HepG2 (cell line): Measurements from ENCODE around the gene MARCHF9. TPM values are rescaled to one million over a fixed set of nuclear protein-coding genes. Genes with fewer than 3 reads are reported as not detected.

ENCODE experiments used
- AGO1 ChIP-seq: fragments of 200-400 bp; formaldehyde crosslinking; IDR thresholded peaks from 2 replicates; pipeline ENCODE4 v1.6.1; 2017; ENCODE audit warnings: mild to moderate bottlenecking, low read depth, low read length, moderate library complexity; ENCODE audit not compliant: poor library complexity, severe bottlenecking
- CCDC6 ChIP-seq: sonication (generic); formaldehyde crosslinking; IDR thresholded peaks from 2 replicates; pipeline ENCODE4 v1.8.1; 2022; ENCODE audit warnings: mild to moderate bottlenecking, missing genetic modification reagents, moderate library complexity
- EEA1 ChIP-seq: sonication (generic); formaldehyde crosslinking; IDR thresholded peaks from 2 replicates; pipeline ENCODE4 v1.5.1; 2020; ENCODE audit warnings: mild to moderate bottlenecking, missing genetic modification reagents, borderline replicate concordance
- FOSL1 ChIP-seq: sonication (generic); formaldehyde crosslinking; IDR thresholded peaks from 2 replicates; pipeline ENCODE4 v1.9.0; 2021; ENCODE audit warnings: missing genetic modification reagents, borderline replicate concordance
- HOXA3 ChIP-seq: sonication (generic); formaldehyde crosslinking; IDR thresholded peaks from 2 replicates; pipeline ENCODE4 v1.5.0; 2020; ENCODE audit warnings: missing genetic modification reagents
- HOXA9 ChIP-seq: sonication (generic); formaldehyde crosslinking; IDR thresholded peaks from 2 replicates; pipeline ENCODE4 v1.8.1; 2022; ENCODE audit warnings: missing genetic modification reagents, mild to moderate bottlenecking, moderate library complexity, borderline replicate concordance
- HOXD1 ChIP-seq: sonication (generic); formaldehyde crosslinking; IDR thresholded peaks from 2 replicates; pipeline ENCODE4 v1.5.0; 2020; ENCODE audit warnings: missing genetic modification reagents
- MAFG ChIP-seq: sonication (generic); formaldehyde crosslinking; IDR thresholded peaks from 2 replicates; pipeline ENCODE4 v1.5.1; 2020; ENCODE audit warnings: mild to moderate bottlenecking, missing genetic modification reagents
- NCOR1 ChIP-seq: fragments of 200-600 bp; sonication (generic); IDR thresholded peaks from 2 replicates; pipeline ENCODE4 v1.7.0; 2017; ENCODE audit warnings: antibody characterized with exemption, low read length, borderline replicate concordance
- PAWR ChIP-seq: sonication (generic); formaldehyde crosslinking; IDR thresholded peaks from 2 replicates; pipeline ENCODE4 v1.4.0; 2020; ENCODE audit warnings: missing genetic modification reagents, mild to moderate bottlenecking, borderline replicate concordance
- RORA ChIP-seq: sonication (generic); formaldehyde crosslinking; IDR thresholded peaks from 2 replicates; pipeline ENCODE4 v1.5.0; 2020; ENCODE audit warnings: mild to moderate bottlenecking, missing genetic modification reagents, moderate library complexity
- SAFB2 ChIP-seq: sonication (generic); formaldehyde crosslinking; IDR thresholded peaks from 2 replicates; pipeline ENCODE4 v1.5.1; 2020; ENCODE audit warnings: missing genetic modification reagents, low read depth, mild to moderate bottlenecking, borderline replicate concordance
- SMARCC2 ChIP-seq: fragments of 450-650 bp; IDR thresholded peaks from 2 replicates; pipeline ENCODE4 v1.6.1; 2017; ENCODE audit warnings: antibody characterized with exemption, mild to moderate bottlenecking
- SOX5 ChIP-seq: IDR thresholded peaks from 2 replicates; pipeline ENCODE4 v1.6.1; 2016; ENCODE audit warnings: borderline replicate concordance
- STAG1 ChIP-seq: sonication (generic); formaldehyde crosslinking; IDR thresholded peaks from 2 replicates; pipeline ENCODE4 v1.4.0; 2020; ENCODE audit warnings: missing genetic modification reagents
- TAF15 ChIP-seq: fragments of 200-400 bp; formaldehyde crosslinking; IDR thresholded peaks from one replicate; pipeline ENCODE4 v1.6.1; 2018; ENCODE audit warnings: mild to moderate bottlenecking, low read depth, low read length; ENCODE audit not compliant: poor library complexity, severe bottlenecking
- TEAD2 ChIP-seq: sonication (generic); formaldehyde crosslinking; IDR thresholded peaks from 2 replicates; pipeline ENCODE4 v1.9.0; 2021; ENCODE audit warnings: missing genetic modification reagents
- ZBTB1 ChIP-seq: sonication (generic); formaldehyde crosslinking; IDR thresholded peaks from 2 replicates; pipeline ENCODE4 v1.4.0; 2020; ENCODE audit warnings: missing genetic modification reagents, borderline replicate concordance
- ZC3H4 ChIP-seq: sonication (generic); formaldehyde crosslinking; IDR thresholded peaks from 2 replicates; pipeline ENCODE4 v1.4.0; 2020; ENCODE audit warnings: missing genetic modification reagents, borderline replicate concordance
- ZFP36L1 ChIP-seq: sonication (generic); formaldehyde crosslinking; IDR thresholded peaks from 2 replicates; pipeline ENCODE4 v1.8.0; 2022; ENCODE audit warnings: mild to moderate bottlenecking, missing genetic modification reagents, moderate library complexity
- ZFP41 ChIP-seq: sonication (generic); formaldehyde crosslinking; IDR thresholded peaks from 2 replicates; pipeline ENCODE4 v1.4.0; 2020; ENCODE audit warnings: mild to moderate bottlenecking, missing genetic modification reagents, borderline replicate concordance
- ZNF20 ChIP-seq: sonication (generic); formaldehyde crosslinking; IDR thresholded peaks from 2 replicates; pipeline ENCODE4 v1.4.0; 2020; ENCODE audit warnings: mild to moderate bottlenecking, moderate library complexity, missing genetic modification reagents
- ZNF292 ChIP-seq: sonication (generic); formaldehyde crosslinking; IDR thresholded peaks from 2 replicates; pipeline ENCODE4 v1.8.1; 2022; ENCODE audit warnings: mild to moderate bottlenecking, low read depth, missing genetic modification reagents, borderline replicate concordance
- polyA plus RNA-seq, 8 experiments: library from polyadenylated mRNA; depleted of rRNA in 3 of 8; stranded (reverse) in 7 of 8; unstranded in 1 of 8; fragments of >200 nt; fragmentation: Illumina TruSeq in 4 of 8; extraction: Trizol in 4 of 8; gene quantifications; 2 replicates each; pipeline versions ENCODE4 v1.2.1 to v1.2.3, GENCODE V29; 2011 to 2016; ENCODE audit warnings: low read depth in 4 of 8, missing spikeins in 1 of 8, mixed read lengths in 1 of 8; ENCODE audit not compliant: insufficient read depth in 1 of 8
- total RNA-seq, 5 experiments: library from RNA; depleted of rRNA; stranded (reverse); fragments of >200 nt; fragmentation: Illumina TruSeq; extraction: Trizol; gene quantifications; 2 replicates each; pipeline ENCODE4 v1.2.3, GENCODE V29; 2016; ENCODE audit warnings: low read depth in 1 of 5
- TF ChIP-seq, protein P1 (sequence below): sonication (generic); formaldehyde crosslinking; IDR thresholded peaks from 2 replicates; pipeline ENCODE4 v1.4.0; 2020; ENCODE audit warnings: mild to moderate bottlenecking, missing genetic modification reagents
- TF ChIP-seq, protein P2 (sequence below): sonication (generic); formaldehyde crosslinking; IDR thresholded peaks from 2 replicates; pipeline ENCODE4 v1.8.1; 2022; ENCODE audit warnings: low read depth, mild to moderate bottlenecking, missing genetic modification reagents
- TF ChIP-seq, protein P3 (sequence below): sonication (generic); formaldehyde crosslinking; IDR thresholded peaks from 2 replicates; pipeline ENCODE4 v1.5.0; 2020; ENCODE audit warnings: missing genetic modification reagents, mild to moderate bottlenecking, borderline replicate concordance

MARCHF9 gene
- total and polyA plus RNA-seq, 2 of the 13 experiments (the other 11 are each of a cell fraction or from before 2014, with no cell fraction given) = 5.7 to 9.6 TPM

DNA sequence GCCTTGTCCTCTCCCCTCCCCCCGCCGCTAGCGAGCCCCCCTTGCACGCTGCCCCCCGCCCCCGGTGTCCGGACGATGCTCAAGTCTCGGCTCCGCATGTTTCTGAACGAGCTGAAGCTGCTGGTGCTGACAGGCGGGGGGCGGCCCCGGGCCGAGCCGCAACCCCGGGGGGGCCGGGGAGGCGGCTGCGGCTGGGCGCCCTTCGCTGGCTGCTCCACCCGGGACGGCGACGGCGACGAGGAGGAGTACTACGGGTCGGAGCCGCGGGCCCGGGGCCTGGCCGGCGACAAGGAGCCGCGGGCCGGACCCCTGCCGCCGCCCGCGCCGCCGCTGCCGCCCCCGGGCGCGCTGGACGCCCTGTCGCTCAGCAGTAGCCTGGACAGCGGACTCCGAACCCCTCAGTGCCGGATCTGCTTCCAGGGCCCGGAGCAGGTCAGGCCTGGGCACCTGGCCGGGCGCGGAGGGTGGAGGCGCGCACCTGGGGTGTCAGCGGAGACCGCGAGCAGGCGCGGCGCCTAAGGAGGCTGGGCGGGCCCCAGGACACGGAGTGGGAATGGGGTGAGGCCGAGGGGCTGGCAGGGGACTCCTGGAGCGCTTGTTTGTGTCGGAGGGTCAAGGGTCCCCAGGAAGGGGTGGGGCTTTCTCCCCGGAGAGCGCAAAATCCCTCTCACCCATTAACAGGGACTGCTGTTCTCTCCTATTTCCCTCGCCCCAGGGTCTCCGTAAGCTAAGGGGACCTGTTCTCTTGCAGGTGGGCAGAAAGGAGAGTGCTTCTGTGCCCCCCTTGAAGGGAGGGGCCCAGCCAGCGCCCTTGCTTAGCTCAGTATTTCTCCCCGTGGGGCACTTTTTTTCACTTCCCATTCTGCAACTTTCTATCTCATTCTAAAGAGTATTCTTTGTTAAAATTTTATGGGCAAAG is 810 bp downstream of the MARCHF9 start (continued):
- TF ChIP-seq, protein P1, sequence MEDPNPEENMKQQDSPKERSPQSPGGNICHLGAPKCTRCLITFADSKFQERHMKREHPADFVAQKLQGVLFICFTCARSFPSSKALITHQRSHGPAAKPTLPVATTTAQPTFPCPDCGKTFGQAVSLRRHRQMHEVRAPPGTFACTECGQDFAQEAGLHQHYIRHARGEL = no peak
- TF ChIP-seq TAF15 = no peak
- TF ChIP-seq EEA1 (CRISPR knock-in tag) = 0 out of 2 replicates have a peak, but pooled peaks have one; percentile 49
- no peak for TF ChIP-seq PAWR (CRISPR knock-in tag)
- no peak for TF ChIP-seq CCDC6 (CRISPR knock-in tag)
- TF ChIP-seq ZNF292 (CRISPR knock-in tag) = no peak
- TF ChIP-seq ZFP36L1 (CRISPR knock-in tag) = no peak
- no peak for TF ChIP-seq SMARCC2
- TF ChIP-seq HOXD1 (CRISPR knock-in tag) = no peak
- TF ChIP-seq TEAD2 (CRISPR knock-in tag) = no peak
- TF ChIP-seq SAFB2 = no peak
- TF ChIP-seq, protein P2, sequence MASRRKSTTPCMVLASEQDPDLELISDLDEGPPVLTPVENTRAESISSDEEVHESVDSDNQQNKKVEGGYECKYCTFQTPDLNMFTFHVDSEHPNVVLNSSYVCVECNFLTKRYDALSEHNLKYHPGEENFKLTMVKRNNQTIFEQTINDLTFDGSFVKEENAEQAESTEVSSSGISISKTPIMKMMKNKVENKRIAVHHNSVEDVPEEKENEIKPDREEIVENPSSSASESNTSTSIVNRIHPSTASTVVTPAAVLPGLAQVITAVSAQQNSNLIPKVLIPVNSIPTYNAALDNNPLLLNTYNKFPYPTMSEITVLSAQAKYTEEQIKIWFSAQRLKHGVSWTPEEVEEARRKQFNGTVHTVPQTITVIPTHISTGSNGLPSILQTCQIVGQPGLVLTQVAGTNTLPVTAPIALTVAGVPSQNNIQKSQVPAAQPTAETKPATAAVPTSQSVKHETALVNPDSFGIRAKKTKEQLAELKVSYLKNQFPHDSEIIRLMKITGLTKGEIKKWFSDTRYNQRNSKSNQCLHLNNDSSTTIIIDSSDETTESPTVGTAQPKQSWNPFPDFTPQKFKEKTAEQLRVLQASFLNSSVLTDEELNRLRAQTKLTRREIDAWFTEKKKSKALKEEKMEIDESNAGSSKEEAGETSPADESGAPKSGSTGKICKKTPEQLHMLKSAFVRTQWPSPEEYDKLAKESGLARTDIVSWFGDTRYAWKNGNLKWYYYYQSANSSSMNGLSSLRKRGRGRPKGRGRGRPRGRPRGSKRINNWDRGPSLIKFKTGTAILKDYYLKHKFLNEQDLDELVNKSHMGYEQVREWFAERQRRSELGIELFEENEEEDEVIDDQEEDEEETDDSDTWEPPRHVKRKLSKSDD (CRISPR knock-in tag) = no peak
- TF ChIP-seq ZNF20 = no peak
- TF ChIP-seq HOXA9 (CRISPR knock-in tag) = no peak
- TF ChIP-seq ZBTB1 (CRISPR knock-in tag) = no peak
- no peak for TF ChIP-seq NCOR1
- TF ChIP-seq FOSL1 = no peak
- TF ChIP-seq ZFP41 = no peak
- TF ChIP-seq, protein P3, sequence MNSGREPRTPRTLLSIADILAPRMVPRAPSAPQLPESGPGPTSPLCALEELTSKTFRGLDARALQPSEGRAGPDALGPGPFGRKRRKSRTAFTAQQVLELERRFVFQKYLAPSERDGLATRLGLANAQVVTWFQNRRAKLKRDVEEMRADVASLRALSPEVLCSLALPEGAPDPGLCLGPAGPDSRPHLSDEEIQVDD (CRISPR knock-in tag) = no peak
- no peak for TF ChIP-seq STAG1
- TF ChIP-seq MAFG (CRISPR knock-in tag) = no peak
- no peak for TF ChIP-seq ZC3H4 (CRISPR knock-in tag)
- no peak; the same call in 1 of the 2 replicates for TF ChIP-seq SOX5 (CRISPR knock-in tag)
- no peak for TF ChIP-seq AGO1
- no peak for TF ChIP-seq RORA (CRISPR knock-in tag)
- peak; percentile 66 for TF ChIP-seq HOXA3 (CRISPR knock-in tag)
